Measurements from ENCODE around the gene FSTL3.
A peak's percentile ranks its signal among the peaks of the same experiment; 100 is the strongest.

The FSTL3 gene

DNA sequence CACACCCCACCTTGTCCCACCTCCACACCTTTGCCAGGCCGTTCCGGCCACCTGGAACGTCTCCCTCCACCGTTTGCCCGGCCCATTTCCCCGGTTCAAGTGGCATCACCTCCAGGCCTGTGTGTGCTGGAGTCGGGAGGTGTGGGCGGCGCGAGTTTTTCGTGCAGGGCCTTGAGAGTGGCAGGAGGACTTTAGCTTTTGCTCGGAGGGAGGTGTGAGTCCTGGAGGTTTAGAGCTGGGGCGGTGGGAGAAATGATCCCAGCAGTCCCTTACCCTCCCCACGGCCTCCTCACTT is 28.2 kb downstream of the FSTL3 start:
- no peak overlapping the region for H3K4me3 ChIP-seq (ENCODE audit: low read depth, low read length)
- H3K27me3 ChIP-seq (replicated peaks), result peaks cover 3% of the 10 kb centered on the region
- in situ Hi-C loops (cut with HindIII; ENCODE audit: low pct_ligation_motif_present, low sequenced_read_pairs), result no loop called here
- no peaks in the 10 kb centered on the region for H3K36me3 ChIP-seq (replicated peaks)
- TF ChIP-seq CTCF (IDR thresholded peaks at IDR 0.05; ENCODE audit: low read depth, low read length, missing control alignments), result no peak
- DNase-seq, result no peak
- no peak overlapping the region for H3K27ac ChIP-seq

GRCh38 chr19:708154-709143 is 32.3 kb downstream of the FSTL3 start, which contains the start of gene PALM:
TSS of gene PALM (plus strand) at chr19:708935. CDS start at chr19:709147, 212 bp downstream.
- in situ Hi-C loops (cut with HindIII; ENCODE audit: low pct_ligation_motif_present, low sequenced_read_pairs), result no loop called here
- H3K36me3 ChIP-seq (replicated peaks), result no peaks in the 10 kb centered on the region
- H3K4me3 ChIP-seq (ENCODE audit: low read depth, low read length), result peak within 1 kb of the TSS; percentile 39
- DNase-seq, result no peak
- no peak within 1 kb of the TSS for H3K27ac ChIP-seq
- TF ChIP-seq CTCF (IDR thresholded peaks at IDR 0.05; ENCODE audit: low read depth, low read length, missing control alignments), result no peak
- peaks cover 3% of the 10 kb centered on the region for H3K27me3 ChIP-seq (replicated peaks)

DNA sequence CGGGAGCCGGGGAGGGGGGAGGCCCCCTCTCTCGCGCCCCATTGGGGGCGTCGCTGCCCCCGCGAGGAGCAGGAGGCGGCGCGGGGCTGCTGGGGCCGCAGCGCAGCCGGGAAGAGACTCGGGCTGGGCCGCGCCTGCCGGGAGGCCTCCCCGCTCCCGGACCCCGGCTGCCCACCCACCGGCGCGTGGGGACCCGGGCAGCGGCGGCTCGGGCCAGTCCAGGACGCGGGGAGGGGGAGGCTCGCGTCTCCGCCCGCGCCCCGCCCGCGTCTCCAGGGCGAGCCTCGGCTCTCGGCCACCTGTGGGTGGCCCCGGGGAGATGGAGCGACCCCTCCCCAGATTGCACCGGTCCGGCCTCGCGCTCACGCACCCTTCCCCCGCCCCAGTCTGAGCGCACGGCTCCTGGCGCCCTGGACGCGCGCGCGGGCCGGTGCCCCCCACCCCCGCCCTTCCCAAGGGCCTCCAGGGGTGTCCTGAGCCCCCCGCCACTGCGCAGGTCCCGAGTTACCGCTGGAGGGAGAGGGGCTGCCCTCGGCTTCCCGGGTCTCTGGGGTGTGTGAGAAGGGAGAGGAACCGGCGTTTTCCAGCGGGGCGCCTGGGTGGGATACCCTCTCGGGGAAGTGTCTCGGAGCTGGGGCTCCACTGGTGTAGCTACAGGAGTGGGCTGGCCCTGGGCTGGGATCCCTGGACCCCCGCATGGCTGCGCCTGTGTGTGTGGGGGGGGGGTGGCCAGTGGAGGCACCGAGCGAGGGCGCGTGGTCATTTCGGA is 33.2 kb downstream of the FSTL3 start:
- no peak for DNase-seq
- Histone ChIP-seq H3K27ac (no peak overlapping the region), H3K36me3 (replicated peaks) (no peaks in the 10 kb centered on the region), H3K27me3 (replicated peaks) (peaks cover 3% of the 10 kb centered on the region), H3K4me3 (ENCODE audit: low read depth, low read length) (peak overlapping the region; percentile 32)
- in situ Hi-C loops (cut with HindIII; ENCODE audit: low pct_ligation_motif_present, low sequenced_read_pairs), result no loop called here
- no peak for TF ChIP-seq CTCF (IDR thresholded peaks at IDR 0.05; ENCODE audit: low read depth, low read length, missing control alignments)

GRCh38 chr19:709965-710571 is 33.9 kb downstream of the FSTL3 start:
- H3K4me3 ChIP-seq (ENCODE audit: low read depth, low read length), result no peak overlapping the region
- peaks cover 3% of the 10 kb centered on the region for H3K27me3 ChIP-seq (replicated peaks)
- no peak overlapping the region for H3K27ac ChIP-seq
- TF ChIP-seq CTCF (IDR thresholded peaks at IDR 0.05; ENCODE audit: low read depth, low read length, missing control alignments), result no peak
- no peaks in the 10 kb centered on the region for H3K36me3 ChIP-seq (replicated peaks)
- in situ Hi-C loops (cut with HindIII; ENCODE audit: low pct_ligation_motif_present, low sequenced_read_pairs), result no loop called here
- no peak for DNase-seq

DNA sequence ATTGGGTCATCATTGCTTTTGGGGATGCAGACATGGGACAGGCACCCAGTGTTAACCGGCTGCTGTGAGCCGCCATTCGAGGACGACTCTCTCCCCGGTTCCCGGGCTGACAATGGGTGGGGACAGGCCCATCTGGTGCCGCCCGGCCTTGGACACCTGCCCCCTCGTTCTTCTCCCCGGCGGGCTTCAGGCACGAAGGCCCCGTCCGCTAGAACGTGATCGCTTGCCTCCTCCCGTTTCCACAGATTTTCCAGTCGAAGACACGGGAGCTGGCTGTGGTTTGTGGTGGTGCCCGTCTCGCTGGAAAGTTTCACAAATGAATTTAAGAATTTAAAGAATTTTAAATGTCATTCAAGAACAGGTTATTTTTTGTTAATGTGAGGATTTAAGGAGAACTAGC is 34.6 kb downstream of the FSTL3 start:
- TF ChIP-seq CTCF (IDR thresholded peaks at IDR 0.05; ENCODE audit: low read depth, low read length, missing control alignments), result no peak
- no peak overlapping the region for H3K27ac ChIP-seq
- DNase-seq, result no peak
- peaks cover 3% of the 10 kb centered on the region for H3K27me3 ChIP-seq (replicated peaks)
- H3K36me3 ChIP-seq (replicated peaks), result no peaks in the 10 kb centered on the region
- in situ Hi-C loops (cut with HindIII; ENCODE audit: low pct_ligation_motif_present, low sequenced_read_pairs), result no loop called here
- no peak overlapping the region for H3K4me3 ChIP-seq (ENCODE audit: low read depth, low read length)

Data from brain microvascular endothelial cell (primary cell).